ENCODE measurements around the gene TASP1. TPM values are rescaled to one million over a fixed set of nuclear protein-coding genes. Genes with fewer than 3 reads are reported as not detected.

The TASP1 gene
- total and polyA plus RNA-seq, 4 donors, result 2.5 to 10.0 (median 4.7) TPM

GRCh38 chr20:13549451-13549850 is 89.3 kb downstream of the TASP1 start:
- WGBS, result 98% methylated on average over 1 of the region's 1 CpG
- H3K4me3 ChIP-seq (ENCODE audit: low read depth in 1 of 3, low read length in 3 of 3), result no peak overlapping the region
- TF ChIP-seq MAX (IDR thresholded peaks at IDR 0.05), result no peak
- TF ChIP-seq FOXA1 (IDR thresholded peaks at IDR 0.05), result no peak
- no peak for TF ChIP-seq GABPA (IDR thresholded peaks at IDR 0.05 in 1 of 2, conservative IDR thresholded peaks at IDR 0.05 in 1 of 2)
- no peak for TF ChIP-seq FOXA2 (IDR thresholded peaks at IDR 0.05)
- no peak for TF ChIP-seq RXRA (IDR thresholded peaks at IDR 0.05)
- no peak for TF ChIP-seq CTCF (IDR thresholded peaks at IDR 0.05; ENCODE audit: low read depth, low read length, missing input control)
- no peak for TF ChIP-seq NR2F2 (IDR thresholded peaks at IDR 0.05)
- no peak for TF ChIP-seq HNF4G (IDR thresholded peaks at IDR 0.05)
- TF ChIP-seq TAF1 (conservative IDR thresholded peaks at IDR 0.05), result no peak
- no peak for TF ChIP-seq HNF4A (conservative IDR thresholded peaks at IDR 0.05)
- no peak for TF ChIP-seq EGR1 (IDR thresholded peaks at IDR 0.05; ENCODE audit: low read depth in 2 of 2)
- no peak for TF ChIP-seq REST (IDR thresholded peaks at IDR 0.05)
- TF ChIP-seq RAD21 (IDR thresholded peaks at IDR 0.05), result no peak
- no peak for TF ChIP-seq ATF3 (IDR thresholded peaks at IDR 0.05)
- TF ChIP-seq SP1 (IDR thresholded peaks at IDR 0.05), result no peak
- TF ChIP-seq YY1 (IDR thresholded peaks at IDR 0.05), result no peak
- TF ChIP-seq ZBTB33 (IDR thresholded peaks at IDR 0.05), result no peak
- no peak for TF ChIP-seq JUND (IDR thresholded peaks at IDR 0.05)
- no peaks in the 10 kb centered on the region for H3K27me3 ChIP-seq (ENCODE audit: control insufficient read depth in 4 of 4, insufficient read depth in 4 of 4, low read length in 3 of 4)
- no peak overlapping the region for H3K9ac ChIP-seq (ENCODE audit: low read depth in 1 of 2, low read length in 2 of 2)
- H3K9me3 ChIP-seq (ENCODE audit: control insufficient read depth in 4 of 4, low read length in 3 of 4), result no peaks in the 10 kb centered on the region
- peaks cover 0 to 2% (median 0%) of the 10 kb centered on the region in 4 donors for H3K36me3 ChIP-seq (ENCODE audit: control insufficient read depth in 4 of 4, insufficient read depth in 3 of 4, low read depth in 1 of 4, low read length in 3 of 4)
- no peak for DNase-seq (ENCODE audit: low spot score)
- no peak overlapping the region for H3K27ac ChIP-seq (ENCODE audit: low read depth in 1 of 2, low read length in 2 of 2)
- peaks cover 0 to 6% (median 0%) of the 10 kb centered on the region in 4 donors for H3K4me1 ChIP-seq (ENCODE audit: control insufficient read depth in 4 of 4, insufficient read depth in 4 of 4, low read length in 3 of 4)
